A549 (cell line): Measurements from ENCODE around the gene KRT3. TPM values are rescaled to one million over a fixed set of nuclear protein-coding genes. Genes with fewer than 3 reads are reported as not detected.

Source experiments
- ATAC-seq, 2 experiments: fragments of 200-7000 bp in 1 of 2; fragments of >200 bp in 1 of 2; cut with Nextera tagmentation in 1 of 2; cut with Tn5 transposase in 1 of 2; 3 replicates each; pipeline versions ENCODE4 v1.8.0 to v1.9.1; 2018 to 2020; ENCODE audit warnings: mild to moderate bottlenecking in 1 of 2, moderate library complexity in 1 of 2
- CTCF ChIA-PET: fragments of 300-600 bp; sonication (Branson Sonifier 250); formaldehyde crosslinking; extraction: SDS; loops from one replicate; lab custom pipeline; 2021; ENCODE audit warnings: antibody characterized with exemption, inconsistent platforms; lab: Yijun Ruan, JAX
- POLR2A ChIA-PET: fragments of 350-600 bp; formaldehyde crosslinking; extraction: SDS; loops from one replicate; lab custom pipeline; 2021; ENCODE audit warnings: antibody characterized with exemption, inconsistent platforms; lab: Yijun Ruan, JAX
- DNase-seq, 2 experiments: peaks; one replicate each; pipeline versions ENCODE4 v3.0.0 to v3.0.0-alpha.2; 2011 to 2016; ENCODE audit warnings: low read depth in 1 of 2, low spot score in 1 of 2
- FAIRE-seq: peaks from 2 replicates; lab custom pipeline; 2011; peaks lifted over from hg19 to GRCh38; lab: Jason Lieb, UNC
- H3K27ac ChIP-seq, 2 experiments: fragments of >200 bp; sonication (Bioruptor Twin); formaldehyde crosslinking; 3 replicates each; pipeline ENCODE4 v1.5.1; 2016 to 2017
- H3K4me1 ChIP-seq: fragments of >200 bp; sonication (Bioruptor Twin); formaldehyde crosslinking; 3 replicates; pipeline ENCODE4 v1.6.1; 2016
- H3K4me2 ChIP-seq: fragments of >200 bp; sonication (Bioruptor Twin); formaldehyde crosslinking; 3 replicates; pipeline ENCODE4 v1.6.1; 2016
- H3K4me3 ChIP-seq: fragments of >200 bp; sonication (Bioruptor Twin); formaldehyde crosslinking; 3 replicates; pipeline ENCODE4 v1.5.1; 2016
- H3K9me3 ChIP-seq: fragments of >200 bp; sonication (Bioruptor Twin); formaldehyde crosslinking; 3 replicates; pipeline ENCODE4 v1.6.1; 2016
- CHD4 ChIP-seq: fragments of 200-600 bp; sonication (generic); IDR thresholded peaks from 2 replicates; pipeline ENCODE4 v1.6.1; 2016; ENCODE audit warnings: antibody characterized with exemption, mild to moderate bottlenecking, borderline replicate concordance
- E2F6 ChIP-seq: IDR thresholded peaks from 2 replicates; pipeline ENCODE4 v1.6.1; 2012; ENCODE audit warnings: low read depth, borderline replicate concordance
- EHF ChIP-seq: fragments of 250-450 bp; sonication (Bioruptor Pico); IDR thresholded peaks from 2 replicates; pipeline ENCODE4 v1.5.0; 2020; ENCODE audit warnings: mild to moderate bottlenecking
- EHMT2 ChIP-seq: fragments of 200-600 bp; sonication (generic); IDR thresholded peaks from 2 replicates; pipeline ENCODE4 v1.6.1; 2016; ENCODE audit warnings: antibody characterized with exemption, low read depth, mild to moderate bottlenecking, moderate library complexity
- ESRRA ChIP-seq: fragments of 150-350 bp; IDR thresholded peaks from 2 replicates; pipeline ENCODE4 v1.6.1; 2014; ENCODE audit warnings: mild to moderate bottlenecking, low read length, borderline replicate concordance
- FOXS1 ChIP-seq: fragments of 250-450 bp; sonication (Bioruptor Pico); IDR thresholded peaks from 2 replicates; pipeline ENCODE4 v1.5.0; 2020; ENCODE audit warnings: mild to moderate bottlenecking, moderate library complexity
- HEYL ChIP-seq: fragments of 250-450 bp; sonication (Bioruptor Pico); IDR thresholded peaks from 2 replicates; pipeline ENCODE4 v1.8.0; 2021; ENCODE audit warnings: mild to moderate bottlenecking, moderate library complexity
- HMGXB4 ChIP-seq: fragments of 250-450 bp; sonication (Bioruptor Pico); IDR thresholded peaks from 2 replicates; pipeline ENCODE4 v1.5.0; 2021; ENCODE audit warnings: mild to moderate bottlenecking, moderate library complexity, borderline replicate concordance
- JUNB ChIP-seq: fragments of >200 bp; sonication (Bioruptor Twin); formaldehyde crosslinking; IDR thresholded peaks from 2 replicates; pipeline ENCODE4 v1.6.1; 2016
- KDM1A ChIP-seq: fragments of 200-600 bp; sonication (generic); IDR thresholded peaks from 2 replicates; pipeline ENCODE4 v1.6.1; 2016; ENCODE audit warnings: low read depth, mild to moderate bottlenecking
- NPAS2 ChIP-seq: fragments of 250-450 bp; sonication (Bioruptor Pico); IDR thresholded peaks from 2 replicates; pipeline ENCODE4 v1.8.0; 2022; ENCODE audit warnings: mild to moderate bottlenecking, moderate library complexity, borderline replicate concordance
- NR3C1 ChIP-seq: fragments of >200 bp; sonication (Bioruptor Twin); formaldehyde crosslinking; IDR thresholded peaks from 3 replicates; pipeline ENCODE4 v1.6.1; 2017
- POLR2A ChIP-seq: IDR thresholded peaks from 2 replicates; pipeline ENCODE4 v1.6.1; 2012; ENCODE audit warnings: mild to moderate bottlenecking, low read length
- RARB ChIP-seq: fragments of 250-450 bp; sonication (Bioruptor Pico); IDR thresholded peaks from 2 replicates; pipeline ENCODE4 v1.8.0; 2021; ENCODE audit warnings: mild to moderate bottlenecking, moderate library complexity
- RCOR1 ChIP-seq: fragments of 150-350 bp; IDR thresholded peaks from 2 replicates; pipeline ENCODE4 v1.6.1; 2014; ENCODE audit warnings: antibody characterized with exemption, low read length, low read depth
- RFX5 ChIP-seq: fragments of 450-650 bp; IDR thresholded peaks from 2 replicates; pipeline ENCODE4 v1.7.1; 2014; ENCODE audit warnings: antibody characterized with exemption, mild to moderate bottlenecking, moderate library complexity
- RNF2 ChIP-seq: fragments of 200-600 bp; sonication (generic); IDR thresholded peaks from 2 replicates; pipeline ENCODE4 v1.6.1; 2016; ENCODE audit warnings: low read depth, mild to moderate bottlenecking, antibody characterized with exemption, moderate library complexity, borderline replicate concordance
- TP53 ChIP-seq: fragments of 250-450 bp; sonication (Bioruptor Pico); IDR thresholded peaks from 2 replicates; pipeline ENCODE4 v1.5.0; 2021; ENCODE audit warnings: mild to moderate bottlenecking, moderate library complexity
- USF2 ChIP-seq: fragments of 450-650 bp; IDR thresholded peaks from 2 replicates; pipeline ENCODE4 v1.6.1; 2014; ENCODE audit warnings: antibody characterized with exemption
- ZC3H11A ChIP-seq: fragments of 450-650 bp; IDR thresholded peaks from 2 replicates; pipeline ENCODE4 v1.6.1; 2014; ENCODE audit warnings: antibody characterized with exemption, mild to moderate bottlenecking
- ZSCAN20 ChIP-seq: fragments of 250-450 bp; sonication (Bioruptor Pico); IDR thresholded peaks from 2 replicates; pipeline ENCODE4 v1.8.0; 2022; ENCODE audit warnings: mild to moderate bottlenecking, moderate library complexity
- WGBS: methylation state at CpG from one replicate; pipeline ENCODE4 v1.1.6; 2017; ENCODE audit errors: missing lambda C conversion rate; 5-methylcytosine and 5-hydroxymethylcytosine counted together
- polyA plus RNA-seq, 4 experiments: library from polyadenylated mRNA; depleted of rRNA in 3 of 4; stranded (reverse); fragments of >200 nt; fragmentation: RNase III in 1 of 4; extraction: RNeasy Plus Mini Kit Qiagen cat#74134 plus additional on column Dnase treatment in 1 of 4; gene quantifications; 2 replicates in 3 of 4; 3 replicates in 1 of 4; pipeline ENCODE4 v1.2.3, GENCODE V29; 2011 to 2017

The KRT3 gene
- polyA plus RNA-seq, 2 of the 4 experiments (the other 2 are of a cell fraction), result 0.04 to 0.06 TPM

- POLR2A ChIA-PET, result no interaction called here
- ATAC-seq (no peak), FAIRE-seq (no peak)
- no peak overlapping the region for H3K4me2 ChIP-seq
- no peak overlapping the region for H3K27ac ChIP-seq
- peaks cover 9% of the 10 kb centered on the region; the same call in 2 of the 3 replicates for H3K4me1 ChIP-seq
- TF ChIP-seq EHF (CRISPR knock-in tag) (no peak), RCOR1 (no peak), HMGXB4 (CRISPR knock-in tag) (no peak), RFX5 (no peak), FOXS1 (no peak), KDM1A (no peak), ZC3H11A (no peak), USF2 (no peak), ZSCAN20 (CRISPR knock-in tag) (no peak), RNF2 (no peak), RARB (CRISPR knock-in tag) (no peak), EHMT2 (no peak), E2F6 (no peak), CHD4 (no peak)
- TF ChIP-seq, all 56 proteins: peak for 0
- H3K4me3 ChIP-seq, result no peak overlapping the region
- DNase-seq, result no peak
- CTCF ChIA-PET, result interaction anchor here (0.9 kb wide), 1 partner anchor 37 kb away, joined by 3 read pairs; no protein-coding TSS in a partner anchor
- 35% methylated on average over 2 of the region's 2 CpGs for WGBS
- no peaks in the 10 kb centered on the region for H3K9me3 ChIP-seq
These were observed 32.7 kb upstream of the KRT3 start for GRCh38 chr12:52828591-52829021.

- no peak overlapping the region for H3K4me3 ChIP-seq
- H3K27ac ChIP-seq, result no peak overlapping the region
- ATAC-seq, result no peak
- peaks cover 12% of the 10 kb centered on the region; the same call in 2 of the 3 replicates for H3K4me1 ChIP-seq
- H3K4me2 ChIP-seq, result no peak overlapping the region
- no peak for TF ChIP-seq ZC3H11A
- no peak for TF ChIP-seq TP53 (CRISPR knock-in tag)
- TF ChIP-seq NPAS2 (CRISPR knock-in tag), result no peak
- TF ChIP-seq POLR2A, result no peak
- no peak for TF ChIP-seq HMGXB4 (CRISPR knock-in tag)
- no peak for TF ChIP-seq NR3C1
- no peak for TF ChIP-seq ESRRA
- no peak for TF ChIP-seq EHMT2
- no peak for TF ChIP-seq HEYL (CRISPR knock-in tag)
- TF ChIP-seq JUNB, result no peak
- TF ChIP-seq E2F6, result no peak
- no peak for FAIRE-seq
- CTCF ChIA-PET, result interaction anchor here (0.9 kb wide), 1 partner anchor 37 kb away, joined by 3 read pairs; no protein-coding TSS in a partner anchor
- POLR2A ChIA-PET, result no interaction called here
- DNase-seq, result no peak
- H3K9me3 ChIP-seq, result no peaks in the 10 kb centered on the region
These were observed 32.2 kb upstream of the KRT3 start for GRCh38 chr12:52828156-52828555.
